Cardiac atrium fibroblast (primary cell): ENCODE data around the gene MED17. TPM values are rescaled to one million over a fixed set of nuclear protein-coding genes. Genes with fewer than 3 reads are reported as not detected.

ENCODE experiments used
- total RNA-seq: library from RNA; depleted of rRNA; stranded (reverse); fragments of >200 nt; gene quantifications from 2 replicates; pipeline ENCODE4 v1.2.3, GENCODE V29; 2015

Gene MED17, protein sequence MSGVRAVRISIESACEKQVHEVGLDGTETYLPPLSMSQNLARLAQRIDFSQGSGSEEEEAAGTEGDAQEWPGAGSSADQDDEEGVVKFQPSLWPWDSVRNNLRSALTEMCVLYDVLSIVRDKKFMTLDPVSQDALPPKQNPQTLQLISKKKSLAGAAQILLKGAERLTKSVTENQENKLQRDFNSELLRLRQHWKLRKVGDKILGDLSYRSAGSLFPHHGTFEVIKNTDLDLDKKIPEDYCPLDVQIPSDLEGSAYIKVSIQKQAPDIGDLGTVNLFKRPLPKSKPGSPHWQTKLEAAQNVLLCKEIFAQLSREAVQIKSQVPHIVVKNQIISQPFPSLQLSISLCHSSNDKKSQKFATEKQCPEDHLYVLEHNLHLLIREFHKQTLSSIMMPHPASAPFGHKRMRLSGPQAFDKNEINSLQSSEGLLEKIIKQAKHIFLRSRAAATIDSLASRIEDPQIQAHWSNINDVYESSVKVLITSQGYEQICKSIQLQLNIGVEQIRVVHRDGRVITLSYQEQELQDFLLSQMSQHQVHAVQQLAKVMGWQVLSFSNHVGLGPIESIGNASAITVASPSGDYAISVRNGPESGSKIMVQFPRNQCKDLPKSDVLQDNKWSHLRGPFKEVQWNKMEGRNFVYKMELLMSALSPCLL
- 19.0 and 24.4 TPM in 2 replicates for total RNA-seq

GRCh38 chr11:93784145-93784934, at the start of gene MED17:
Gene MED17, plus strand, starts transcription at chr11:93784282. Its CDS starts 232 bp downstream, at chr11:93784514.

GRCh38 chr11:93741094-93741881, 42.8 kb upstream of the MED17 start, which contains the start of the genes C11orf54 and TAF1D:
Gene C11orf54, plus strand, starts transcription at chr11:93741672. Its CDS starts 5,722 bp downstream, at chr11:93747394.
Gene TAF1D, minus strand, starts transcription at chr11:93741495. Its CDS starts 2,191 bp downstream, at chr11:93739304.

DNA sequence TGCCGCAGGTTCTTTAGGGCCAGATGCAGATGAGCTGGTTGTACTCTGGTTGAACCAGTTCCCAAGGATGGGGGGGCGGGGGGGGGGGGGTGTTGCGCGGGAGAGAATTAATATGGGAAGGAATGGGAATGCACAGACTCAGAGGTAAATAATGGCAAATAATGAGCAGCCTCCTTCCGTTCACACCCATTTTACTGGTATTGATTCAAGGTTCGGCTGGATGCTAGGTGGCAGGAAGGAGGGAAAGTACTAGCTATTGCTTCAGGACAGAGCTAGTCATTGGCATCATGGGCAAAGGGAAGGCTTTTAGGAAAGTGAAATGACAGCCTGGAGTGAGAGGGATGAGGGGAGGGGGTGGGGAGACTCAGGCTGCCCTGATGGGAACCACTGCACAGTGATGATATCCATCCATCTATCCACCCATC, 66.5 kb downstream of the MED17 start, which contains the start of gene VSTM5:
Gene VSTM5, minus strand, starts transcription at position 25 of the 425 bp plus-strand sequence. CDS start 116 bp downstream, outside the sequence.

Other genes starting within 250 kb of the MED17 start
- gene SMCO4, start 240.9 kb upstream of the MED17 start, total RNA-seq, result 3.6 and 4.5 TPM in 2 replicates
- 9.9 and 14.1 TPM in 2 replicates for gene CEP295, start 122.6 kb upstream of the MED17 start, total RNA-seq
- 93.0 and 101 TPM in 2 replicates for gene TAF1D, start 42.8 kb upstream of the MED17 start, total RNA-seq
- gene C11orf54, start 42.6 kb upstream of the MED17 start, total RNA-seq, result 14.6 and 16.2 TPM in 2 replicates
- gene VSTM5, start 66.3 kb downstream of the MED17 start, total RNA-seq, result 0.18 TPM in 1 of 2 replicates, not detected in the other
- under 0.01 TPM in 1 of 2 replicates, not detected in the other for gene HEPHL1, start 237.1 kb downstream of the MED17 start, total RNA-seq